Measurements from ENCODE around the gene ACSM6. TPM values are rescaled to one million over a fixed set of nuclear protein-coding genes. Genes with fewer than 3 reads are reported as not detected.
"Not testable (repeated sequence)": the region's sequence is repeated elsewhere in the genome, so short reads cannot be mapped to it uniquely, and the experiment has no call there.

The ACSM6 gene
- total RNA-seq, 6 donors from 2014 or later: not detected

DNA sequence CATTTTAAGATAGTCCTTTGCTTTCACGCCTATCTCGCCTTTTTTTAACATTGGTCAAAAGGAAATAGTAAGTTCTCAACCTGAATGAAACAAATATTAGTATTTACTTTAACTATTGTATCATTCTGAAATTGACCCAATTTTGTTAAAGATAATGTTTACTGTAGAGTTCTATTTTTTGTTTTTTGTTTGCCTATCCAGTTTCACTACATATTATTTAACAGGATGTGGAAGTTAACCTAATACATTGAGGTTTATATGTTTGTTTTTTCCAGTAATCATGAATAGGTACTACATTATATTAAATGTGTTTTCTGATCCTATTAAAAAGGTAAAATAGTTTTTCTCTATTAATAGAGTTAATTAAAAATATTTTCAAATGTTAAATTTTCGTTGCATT is 26.5 kb downstream of the ACSM6 start:
- no peak for DNase-seq
- Histone ChIP-seq H3K27me3 (no peaks in the 10 kb centered on the region), H3K4me3 (no peak overlapping the region), H3K4me1 (no peaks in the 10 kb centered on the region), H3K27ac (no peak overlapping the region), H3K9me3 (no peaks in the 10 kb centered on the region), H3K36me3 (peaks cover 0 to 6% (median 0%) of the 10 kb centered on the region in 4 donors)
- WGBS, 2 donors: 92 to 94% methylated on average over 3 of the region's 3 CpGs
- no peak for ATAC-seq (ENCODE audit: low FRiP score in 2 of 2)
- TF ChIP-seq POLR2A (IDR thresholded peaks at IDR 0.05) (no peak), EP300 (IDR thresholded peaks at IDR 0.05) (no peak), CTCF (IDR thresholded peaks at IDR 0.05) (no peak), POLR2AphosphoS5 (IDR thresholded peaks at IDR 0.05) (no peak)

DNA sequence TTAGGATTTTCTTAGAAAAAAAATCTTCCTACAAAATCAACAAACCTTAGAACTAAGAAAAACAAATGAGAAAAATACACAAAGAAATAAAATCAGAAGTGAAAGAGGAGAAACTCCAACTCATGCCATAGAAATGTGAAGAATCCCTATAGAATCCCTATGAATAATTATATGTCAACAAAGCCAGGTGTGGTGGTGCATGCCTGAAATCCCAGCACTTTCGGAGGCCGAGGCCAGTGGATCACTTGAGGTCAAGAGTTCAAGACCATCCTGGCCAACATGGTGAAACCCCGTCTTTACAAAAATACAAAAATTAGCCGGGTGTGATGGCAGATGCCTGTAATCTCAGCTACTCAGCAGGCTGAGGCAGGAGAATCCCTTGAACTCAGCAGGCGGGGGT is 27.1 kb downstream of the ACSM6 start:
- no peak for TF ChIP-seq EP300 (IDR thresholded peaks at IDR 0.05)
- TF ChIP-seq POLR2AphosphoS5 (IDR thresholded peaks at IDR 0.05): no peak
- no peak for TF ChIP-seq CTCF (IDR thresholded peaks at IDR 0.05)
- no peak for TF ChIP-seq POLR2A (IDR thresholded peaks at IDR 0.05)
- 69 to 75% methylated on average over 5 of the region's 5 CpGs for WGBS, 2 donors

GRCh38 chr10:95225136-95225535 is 31.1 kb downstream of the ACSM6 start:
- 48 to 86% methylated on average over 2 of the region's 2 CpGs for WGBS, 2 donors
- Histone ChIP-seq H3K27ac (no peak overlapping the region), H3K36me3 (peaks cover 0 to 12% (median 0%) of the 10 kb centered on the region in 4 donors), H3K4me3 (no peak overlapping the region), H3K4me1 (peaks cover 0 to 3% (median 2%) of the 10 kb centered on the region in 4 donors), H3K9me3 (no peaks in the 10 kb centered on the region), H3K27me3 (no peaks in the 10 kb centered on the region)
- ATAC-seq (ENCODE audit: low FRiP score in 2 of 2) (no peak), DNase-seq (no peak)
- no peak for TF ChIP-seq EP300 (IDR thresholded peaks at IDR 0.05)
- no peak for TF ChIP-seq POLR2AphosphoS5 (IDR thresholded peaks at IDR 0.05)
- TF ChIP-seq CTCF (IDR thresholded peaks at IDR 0.05): no peak
- no peak for TF ChIP-seq POLR2A (IDR thresholded peaks at IDR 0.05)

More for the DNA sequence above, 27.1 kb downstream of the ACSM6 start:
- no peak overlapping the region for H3K4me3 ChIP-seq
- H3K9me3 ChIP-seq: no peaks in the 10 kb centered on the region
- DNase-seq: no peak
- no peak overlapping the region for H3K27ac ChIP-seq
- H3K36me3 ChIP-seq: peaks cover 0 to 6% (median 0%) of the 10 kb centered on the region in 4 donors
- no peaks in the 10 kb centered on the region for H3K4me1 ChIP-seq
- ATAC-seq (ENCODE audit: low FRiP score in 2 of 2): no peak
- H3K27me3 ChIP-seq: no peaks in the 10 kb centered on the region

DNA sequence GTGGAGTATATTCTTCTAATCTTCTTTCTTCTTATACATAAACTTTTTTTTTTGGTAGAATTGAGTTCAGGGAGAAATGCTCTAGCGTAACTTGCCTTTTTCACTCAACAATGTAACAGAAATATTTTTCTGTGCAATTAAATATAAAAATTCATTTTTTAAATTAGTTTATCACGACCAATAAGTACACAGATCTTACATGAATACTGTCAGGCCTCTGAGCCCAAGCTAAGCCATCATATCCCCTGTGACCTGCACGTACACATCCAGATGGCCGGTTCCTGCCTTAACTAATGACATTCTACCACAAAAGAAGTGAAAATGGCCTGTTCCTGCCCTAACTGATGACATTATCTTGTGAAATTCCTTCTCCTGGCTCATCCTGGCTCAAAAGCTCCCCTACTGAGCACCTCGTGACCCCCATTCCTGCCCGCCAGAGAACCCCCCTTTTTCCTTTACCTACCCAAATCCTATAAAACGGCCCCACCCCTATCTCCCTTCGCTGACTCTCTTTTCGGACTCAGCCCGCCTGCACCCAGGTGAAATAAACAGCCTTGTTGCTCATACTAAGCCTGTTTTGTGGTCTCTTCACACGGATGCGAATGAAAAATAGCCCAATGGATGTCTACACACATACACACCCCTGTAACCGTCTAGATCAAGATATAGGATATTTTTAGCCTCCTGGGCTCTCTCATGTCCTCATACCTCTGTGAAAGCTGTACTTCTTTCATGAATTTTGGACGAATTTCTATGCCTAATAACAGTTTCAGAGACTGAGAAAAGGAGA is 35.1 kb downstream of the ACSM6 start:
- peak overlapping the region in 1 of 4 donors; percentile 23 for H3K27ac ChIP-seq
- DNase-seq: not testable (repeated sequence)

DNA sequence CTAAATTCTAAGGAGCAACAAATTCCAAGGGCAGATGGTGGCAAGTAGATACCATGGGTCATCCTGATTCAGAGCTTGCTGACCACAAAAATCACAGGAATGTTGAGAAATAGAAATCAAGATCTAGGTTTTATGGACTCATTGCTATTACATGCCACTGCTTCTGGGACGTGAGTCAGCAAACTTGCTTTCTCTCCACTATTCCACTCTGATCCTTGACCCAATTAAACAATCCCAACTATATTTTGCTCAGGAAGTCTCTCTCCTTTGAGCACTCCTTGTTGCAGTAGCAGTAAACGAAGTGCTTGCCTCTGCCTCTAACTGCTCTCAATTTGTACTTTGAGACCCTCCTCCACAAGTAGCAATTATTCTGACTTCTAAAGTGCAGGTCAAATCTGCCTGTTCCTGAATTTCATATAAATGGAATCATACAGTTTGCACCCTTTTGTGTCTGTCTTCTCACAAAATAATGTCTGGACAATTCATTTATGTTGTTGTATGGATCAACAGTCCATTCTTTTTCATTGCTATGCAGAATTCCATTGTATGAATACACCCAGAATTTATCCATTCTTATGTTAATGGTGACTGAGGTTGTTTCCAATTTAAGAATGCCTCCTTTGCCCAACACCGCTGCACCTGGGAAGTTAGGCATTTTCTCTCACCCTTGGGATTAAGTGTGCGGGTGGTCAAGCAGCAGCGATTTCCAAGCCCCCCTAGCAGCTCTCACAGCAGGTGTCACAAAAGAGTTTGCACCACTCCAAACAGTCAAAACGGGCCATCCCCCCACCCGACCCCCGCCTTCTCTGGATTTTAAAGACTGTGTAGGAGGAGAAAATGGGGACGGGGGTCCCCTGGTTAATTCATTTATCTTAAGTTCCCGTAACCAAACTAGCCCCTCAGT is 35.9 kb downstream of the ACSM6 start:
- no peaks in the 10 kb centered on the region for H3K9me3 ChIP-seq
- no peaks in the 10 kb centered on the region for H3K27me3 ChIP-seq
- peaks cover 0 to 12% (median 7%) of the 10 kb centered on the region in 4 donors for H3K4me1 ChIP-seq
- peak in 1 of 2 donors; percentile 22 for TF ChIP-seq POLR2AphosphoS5 (IDR thresholded peaks at IDR 0.05)
- no peak for TF ChIP-seq EP300 (IDR thresholded peaks at IDR 0.05)
- no peak for TF ChIP-seq POLR2A (IDR thresholded peaks at IDR 0.05)
- TF ChIP-seq CTCF (IDR thresholded peaks at IDR 0.05): no peak
- 55 to 70% methylated on average over 7 to 10 of the region's 10 CpGs for WGBS, 2 donors
- ATAC-seq (ENCODE audit: low FRiP score in 2 of 2) (peak; percentile 47 to 82), DNase-seq (no peak)
- H3K36me3 ChIP-seq: peaks cover 0 to 54% (median 15%) of the 10 kb centered on the region in 4 donors
- H3K27ac ChIP-seq: peak overlapping the region in 1 of 4 donors; percentile 49
- peak overlapping the region in 3 of 4 donors; percentile 34 to 42 (median 41) for H3K4me3 ChIP-seq

More for the DNA sequence above, 35.1 kb downstream of the ACSM6 start:
- H3K36me3 ChIP-seq: peaks cover 0 to 46% (median 10%) of the 10 kb centered on the region in 4 donors
- H3K4me1 ChIP-seq: peaks cover 0 to 12% (median 7%) of the 10 kb centered on the region in 4 donors
- ATAC-seq (ENCODE audit: low FRiP score in 2 of 2); H3K4me3 ChIP-seq; H3K27me3 ChIP-seq; H3K9me3 ChIP-seq: not testable (repeated sequence)
- WGBS, 2 donors: 87 to 89% methylated on average over 14 of the region's 14 CpGs

GRCh38 chr10:95230677-95231586 is 36.9 kb downstream of the ACSM6 start:
- H3K4me3 ChIP-seq: peak overlapping the region in 3 of 4 donors; percentile 34 to 42 (median 41)
- peak overlapping the region in 2 of 4 donors; percentile 48 to 49 for H3K27ac ChIP-seq
- H3K36me3 ChIP-seq: peaks cover 0 to 57% (median 17%) of the 10 kb centered on the region in 4 donors
- H3K4me1 ChIP-seq: peaks cover 0 to 19% (median 9%) of the 10 kb centered on the region in 4 donors
- not testable (repeated sequence) for H3K9me3 ChIP-seq, H3K27me3 ChIP-seq
- DNase-seq (peak; percentile 40 to 88), ATAC-seq (ENCODE audit: low FRiP score in 2 of 2) (peak; percentile 54 to 57)
- 23 to 73% methylated on average over 20 to 36 of the region's 36 CpGs for WGBS, 2 donors

Measured in upper lobe of left lung (tissue), 6 donors.